Smooth muscle cell (in vitro differentiated cells): ENCODE measurements around the gene WWOX. TPM values are rescaled to one million over a fixed set of nuclear protein-coding genes. Genes with fewer than 3 reads are reported as not detected.

Experiments
- DNase-seq: peaks from one replicate; lab custom pipeline; 2025; ENCODE audit not compliant: unreplicated experiment; lab: John Stamatoyannopoulos, UW
- H2AFZ ChIP-seq: fragments of 200-600 bp; sonication (generic); 2 replicates; pipeline ENCODE4 v1.6.0; 2016; ENCODE audit warnings: antibody characterized with exemption, low read depth, mild to moderate bottlenecking
- H3F3A ChIP-seq: fragments of 200-600 bp; sonication (generic); 2 replicates; pipeline ENCODE4 v1.6.0; 2017; ENCODE audit warnings: antibody characterized with exemption, low read depth
- H3K27ac ChIP-seq: fragments of 200-600 bp; sonication (generic); 2 replicates; pipeline ENCODE4 v1.5.1; 2016; ENCODE audit warnings: low read depth, mild to moderate bottlenecking
- H3K27me3 ChIP-seq: fragments of 200-600 bp; sonication (generic); 2 replicates; pipeline ENCODE4 v1.6.1; 2016; ENCODE audit warnings: low read depth, mild to moderate bottlenecking
- H3K36me3 ChIP-seq: fragments of 200-600 bp; sonication (generic); 2 replicates; pipeline ENCODE4 v1.5.1; 2016; ENCODE audit warnings: low read depth
- H3K4me1 ChIP-seq: fragments of 200-600 bp; sonication (generic); 2 replicates; pipeline ENCODE4 v1.5.1; 2016; ENCODE audit warnings: low read depth
- H3K4me2 ChIP-seq: fragments of 200-600 bp; sonication (generic); 2 replicates; pipeline ENCODE4 v1.6.0; 2016; ENCODE audit warnings: mild to moderate bottlenecking
- H3K4me3 ChIP-seq: fragments of 200-600 bp; sonication (generic); 2 replicates; pipeline ENCODE4 v1.5.1; 2016; ENCODE audit warnings: mild to moderate bottlenecking
- H3K79me2 ChIP-seq: fragments of 200-600 bp; sonication (generic); 2 replicates; pipeline ENCODE4 v1.6.0; 2016; ENCODE audit warnings: low read depth, mild to moderate bottlenecking
- H3K9ac ChIP-seq: fragments of 200-600 bp; sonication (generic); 2 replicates; pipeline ENCODE4 v1.6.0; 2016; ENCODE audit warnings: low read depth
- H3K9me3 ChIP-seq: fragments of 200-600 bp; sonication (generic); replicated peaks from 2 replicates; pipeline ENCODE4 v1.5.1; 2016; ENCODE audit warnings: low read depth
- H4K20me1 ChIP-seq: fragments of 200-600 bp; sonication (generic); 2 replicates; pipeline ENCODE4 v1.6.0; 2016; ENCODE audit warnings: low read depth
- WGBS: methylation state at CpG from one replicate; pipeline ENCODE4 v1.1.7; 2016; ENCODE audit warnings: low lambda C conversion rate; 5-methylcytosine and 5-hydroxymethylcytosine counted together
- polyA plus RNA-seq: library from polyadenylated mRNA; unstranded; fragments of >200 nt; fragmentation: Nextera tagmentation; extraction: Ambion mirVana; gene quantifications from 2 replicates; pipeline ENCODE4 v1.2.1, GENCODE V29; 2016
- total RNA-seq: library from RNA; depleted of rRNA; stranded (reverse); fragments of >200 nt; gene quantifications from 2 replicates; pipeline ENCODE4 v1.2.3, GENCODE V29; 2014
- TF ChIP-seq, protein P1 (sequence below): fragments of 200-600 bp; sonication (generic); IDR thresholded peaks from 2 replicates; pipeline ENCODE4 v1.5.1; 2017; ENCODE audit warnings: borderline replicate concordance, mild to moderate bottlenecking, antibody characterized with exemption; ENCODE audit not compliant: insufficient read depth, poor library complexity, severe bottlenecking

The WWOX gene
- total and polyA plus RNA-seq, 2 experiments from 2014 or later: 7.5 to 14.0 TPM

DNA sequence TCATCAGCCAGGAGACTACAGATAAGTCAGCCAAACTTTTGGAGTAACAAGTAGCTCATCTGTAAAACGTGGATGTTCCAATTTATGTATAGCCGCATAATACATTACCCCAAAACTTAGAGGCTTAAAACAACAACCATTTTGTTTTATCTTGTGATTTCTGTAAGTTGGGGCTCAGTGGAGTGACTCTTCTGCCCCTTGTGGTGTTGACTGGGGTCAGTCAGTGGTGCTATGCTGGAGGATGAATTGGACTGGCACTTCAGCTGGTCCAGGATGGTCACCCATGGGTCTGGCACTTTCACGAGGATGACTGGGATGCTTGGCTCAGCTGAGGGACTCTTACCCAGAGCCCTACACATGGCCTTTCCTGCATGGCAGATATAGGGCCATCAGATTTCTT, 172.5 kb downstream of the WWOX start:
- Histone ChIP-seq H3K4me1 (peaks cover 7% of the 10 kb centered on the region), H3K9ac (no peak overlapping the region), H3K4me2 (no peak overlapping the region), H3K36me3 (no peaks in the 10 kb centered on the region), H2AFZ (no peak overlapping the region), H3K9me3 (no peaks in the 10 kb centered on the region), H3K27me3 (peaks cover 60% of the 10 kb centered on the region), H4K20me1 (no peaks in the 10 kb centered on the region), H3F3A (no peaks in the 10 kb centered on the region), H3K79me2 (no peaks in the 10 kb centered on the region), H3K4me3 (no peak overlapping the region), H3K27ac (no peak overlapping the region)
- TF ChIP-seq, protein P1, sequence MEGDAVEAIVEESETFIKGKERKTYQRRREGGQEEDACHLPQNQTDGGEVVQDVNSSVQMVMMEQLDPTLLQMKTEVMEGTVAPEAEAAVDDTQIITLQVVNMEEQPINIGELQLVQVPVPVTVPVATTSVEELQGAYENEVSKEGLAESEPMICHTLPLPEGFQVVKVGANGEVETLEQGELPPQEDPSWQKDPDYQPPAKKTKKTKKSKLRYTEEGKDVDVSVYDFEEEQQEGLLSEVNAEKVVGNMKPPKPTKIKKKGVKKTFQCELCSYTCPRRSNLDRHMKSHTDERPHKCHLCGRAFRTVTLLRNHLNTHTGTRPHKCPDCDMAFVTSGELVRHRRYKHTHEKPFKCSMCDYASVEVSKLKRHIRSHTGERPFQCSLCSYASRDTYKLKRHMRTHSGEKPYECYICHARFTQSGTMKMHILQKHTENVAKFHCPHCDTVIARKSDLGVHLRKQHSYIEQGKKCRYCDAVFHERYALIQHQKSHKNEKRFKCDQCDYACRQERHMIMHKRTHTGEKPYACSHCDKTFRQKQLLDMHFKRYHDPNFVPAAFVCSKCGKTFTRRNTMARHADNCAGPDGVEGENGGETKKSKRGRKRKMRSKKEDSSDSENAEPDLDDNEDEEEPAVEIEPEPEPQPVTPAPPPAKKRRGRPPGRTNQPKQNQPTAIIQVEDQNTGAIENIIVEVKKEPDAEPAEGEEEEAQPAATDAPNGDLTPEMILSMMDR: no peak
- no peak for DNase-seq
- 90% methylated on average over 3 of the region's 3 CpGs for WGBS

DNA sequence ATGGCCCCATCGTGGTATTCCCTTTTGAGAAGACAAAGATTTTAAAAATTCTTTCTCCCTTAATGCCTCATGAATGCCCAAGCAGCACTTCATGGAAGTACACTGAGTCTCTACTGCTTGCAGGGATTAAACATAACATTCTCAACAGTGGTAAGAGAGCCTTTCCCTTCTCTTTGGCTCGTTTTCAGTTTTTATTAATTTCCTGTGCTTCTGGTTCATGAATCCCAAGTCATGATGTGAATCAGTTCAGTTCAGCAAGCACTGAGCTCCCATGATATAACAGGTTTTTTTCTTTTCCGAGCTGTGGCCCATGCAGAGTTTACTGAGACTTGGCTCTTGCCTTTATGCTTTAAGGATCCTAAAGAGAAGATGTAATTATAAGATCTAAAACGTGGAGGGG, 175.3 kb downstream of the WWOX start:
- Histone ChIP-seq H3K4me1 (peaks cover 20% of the 10 kb centered on the region), H3K4me2 (no peak overlapping the region), H3K9me3 (no peaks in the 10 kb centered on the region), H3F3A (no peaks in the 10 kb centered on the region), H2AFZ (no peak overlapping the region), H4K20me1 (no peaks in the 10 kb centered on the region), H3K9ac (no peak overlapping the region), H3K36me3 (no peaks in the 10 kb centered on the region), H3K79me2 (no peaks in the 10 kb centered on the region), H3K27me3 (peaks cover 60% of the 10 kb centered on the region), H3K27ac (no peak overlapping the region), H3K4me3 (no peak overlapping the region)
- no peak for DNase-seq
- 77% methylated on average over 4 of the region's 4 CpGs for WGBS
- TF ChIP-seq, protein P1: no peak

DNA sequence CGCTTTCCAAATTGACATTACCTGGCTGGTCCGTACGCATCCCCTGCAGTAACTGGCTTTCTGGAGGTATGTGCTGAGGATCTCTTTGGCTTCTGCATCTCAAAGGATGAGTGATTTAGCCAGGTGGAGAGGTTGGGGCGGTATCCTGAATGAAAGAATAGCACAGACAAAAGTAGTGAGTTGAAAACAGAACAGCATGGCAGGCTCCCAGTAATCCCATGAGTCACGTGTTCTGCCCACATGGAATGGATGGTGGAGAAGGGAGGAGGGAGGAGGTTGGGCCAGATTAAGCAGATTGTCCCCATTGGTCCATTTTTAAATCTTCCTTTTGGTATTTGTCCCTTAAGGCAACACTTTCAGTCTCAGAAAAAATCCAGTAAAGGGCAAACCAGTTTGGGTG, 176.0 kb downstream of the WWOX start:
- no peaks in the 10 kb centered on the region for H3K36me3 ChIP-seq
- H3K9me3 ChIP-seq: no peaks in the 10 kb centered on the region
- TF ChIP-seq, protein P1: no peak
- no peaks in the 10 kb centered on the region for H3F3A ChIP-seq
- no peak for DNase-seq
- H3K79me2 ChIP-seq: no peaks in the 10 kb centered on the region
- no peak overlapping the region for H2AFZ ChIP-seq
- no peak overlapping the region for H3K4me2 ChIP-seq
- H3K4me3 ChIP-seq: no peak overlapping the region
- H4K20me1 ChIP-seq: no peaks in the 10 kb centered on the region
- no peak overlapping the region for H3K9ac ChIP-seq
- H3K27me3 ChIP-seq: peaks cover 60% of the 10 kb centered on the region
- H3K4me1 ChIP-seq: peaks cover 20% of the 10 kb centered on the region
- WGBS: 69% methylated on average over 5 of the region's 5 CpGs
- H3K27ac ChIP-seq: no peak overlapping the region

DNA sequence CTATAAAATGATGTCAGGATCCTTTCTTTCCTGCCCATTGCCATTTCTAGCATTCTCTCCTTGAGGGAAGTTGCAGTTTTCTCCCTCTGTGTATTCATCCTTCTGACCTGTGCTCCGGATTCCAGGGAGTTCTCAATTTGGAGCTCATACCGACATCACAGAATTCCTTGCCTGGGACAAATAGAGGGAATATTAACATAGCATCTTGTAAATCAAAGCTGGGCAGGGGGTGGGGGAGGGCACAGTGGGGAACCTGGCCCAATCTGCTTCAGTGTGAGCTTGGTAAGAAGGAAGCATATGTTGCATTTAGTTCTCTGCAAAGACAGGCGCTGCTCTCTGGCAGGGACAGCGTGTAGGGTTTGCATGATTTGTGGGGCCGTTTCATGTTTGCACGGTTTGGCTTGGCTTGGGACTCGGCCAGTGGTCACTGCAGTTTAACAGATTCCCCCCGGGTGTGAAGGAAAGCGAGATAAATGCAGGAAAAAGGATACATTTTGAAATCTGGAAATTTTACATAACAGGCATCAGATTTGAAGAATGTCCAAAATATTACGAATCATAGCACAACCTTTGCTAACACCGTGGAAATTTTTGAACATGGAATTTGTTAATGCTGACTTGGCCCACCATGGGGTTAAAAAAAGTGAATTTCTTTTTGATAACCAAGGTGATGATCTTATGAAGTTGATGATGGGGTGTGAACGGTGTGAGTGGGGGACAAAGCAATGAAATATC, 178.0 kb downstream of the WWOX start:
- 47% methylated on average over 12 of the region's 12 CpGs for WGBS
- H3K4me3 ChIP-seq: no peak overlapping the region
- peaks cover 20% of the 10 kb centered on the region for H3K4me1 ChIP-seq
- H4K20me1 ChIP-seq: no peaks in the 10 kb centered on the region
- H3K79me2 ChIP-seq: no peaks in the 10 kb centered on the region
- DNase-seq: no peak
- H3K27me3 ChIP-seq: peaks cover 58% of the 10 kb centered on the region
- no peak overlapping the region for H3K4me2 ChIP-seq
- H3K27ac ChIP-seq: no peak overlapping the region
- H3F3A ChIP-seq: no peaks in the 10 kb centered on the region
- no peaks in the 10 kb centered on the region for H3K36me3 ChIP-seq
- H3K9me3 ChIP-seq: no peaks in the 10 kb centered on the region
- no peak overlapping the region for H3K9ac ChIP-seq
- H2AFZ ChIP-seq: no peak overlapping the region
- TF ChIP-seq, protein P1: no peak
